ENCODE measurements around the gene MAPKAP1.

DNA sequence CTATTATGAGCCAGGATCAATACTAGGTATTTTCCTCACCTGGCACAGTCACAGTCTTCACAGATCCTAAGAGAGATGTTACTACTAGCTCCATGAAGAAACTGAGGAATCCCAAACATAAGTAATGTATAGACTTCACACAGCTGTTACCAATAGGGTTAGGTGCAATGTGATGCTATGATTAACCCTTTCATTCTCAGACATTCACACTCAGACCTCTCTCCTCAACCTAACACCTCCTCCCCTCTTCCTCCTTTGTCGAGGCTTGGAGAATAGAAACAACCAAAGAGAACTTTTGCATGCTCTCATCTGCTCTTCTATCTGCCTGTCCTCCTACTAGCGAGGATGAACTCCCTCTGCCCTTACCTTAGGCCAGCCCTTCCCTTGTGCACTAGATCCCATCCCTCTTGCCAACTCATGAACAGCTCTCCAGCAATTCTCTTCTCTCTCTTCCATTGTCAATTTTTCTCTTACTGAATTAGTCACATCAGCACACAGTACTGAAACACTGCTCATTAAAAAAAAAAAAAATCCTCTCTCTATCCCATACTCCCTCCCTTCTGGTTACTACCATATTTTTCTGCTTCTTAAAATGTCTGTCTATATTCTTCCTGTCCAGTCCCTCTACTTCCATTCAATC is 47.7 kb downstream of the MAPKAP1 start:
- no peak for TF ChIP-seq POLR2A (IDR thresholded peaks at IDR 0.05)
- TF ChIP-seq, protein P1, sequence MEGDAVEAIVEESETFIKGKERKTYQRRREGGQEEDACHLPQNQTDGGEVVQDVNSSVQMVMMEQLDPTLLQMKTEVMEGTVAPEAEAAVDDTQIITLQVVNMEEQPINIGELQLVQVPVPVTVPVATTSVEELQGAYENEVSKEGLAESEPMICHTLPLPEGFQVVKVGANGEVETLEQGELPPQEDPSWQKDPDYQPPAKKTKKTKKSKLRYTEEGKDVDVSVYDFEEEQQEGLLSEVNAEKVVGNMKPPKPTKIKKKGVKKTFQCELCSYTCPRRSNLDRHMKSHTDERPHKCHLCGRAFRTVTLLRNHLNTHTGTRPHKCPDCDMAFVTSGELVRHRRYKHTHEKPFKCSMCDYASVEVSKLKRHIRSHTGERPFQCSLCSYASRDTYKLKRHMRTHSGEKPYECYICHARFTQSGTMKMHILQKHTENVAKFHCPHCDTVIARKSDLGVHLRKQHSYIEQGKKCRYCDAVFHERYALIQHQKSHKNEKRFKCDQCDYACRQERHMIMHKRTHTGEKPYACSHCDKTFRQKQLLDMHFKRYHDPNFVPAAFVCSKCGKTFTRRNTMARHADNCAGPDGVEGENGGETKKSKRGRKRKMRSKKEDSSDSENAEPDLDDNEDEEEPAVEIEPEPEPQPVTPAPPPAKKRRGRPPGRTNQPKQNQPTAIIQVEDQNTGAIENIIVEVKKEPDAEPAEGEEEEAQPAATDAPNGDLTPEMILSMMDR (IDR thresholded peaks at IDR 0.05), result no peak
